ENCODE measurements around the gene JPH3. TPM values are rescaled to one million over a fixed set of nuclear protein-coding genes. Genes with fewer than 3 reads are reported as not detected.

JPH3 gene
- polyA plus RNA-seq, 6 donors from 2014 or later, result not detected

DNA sequence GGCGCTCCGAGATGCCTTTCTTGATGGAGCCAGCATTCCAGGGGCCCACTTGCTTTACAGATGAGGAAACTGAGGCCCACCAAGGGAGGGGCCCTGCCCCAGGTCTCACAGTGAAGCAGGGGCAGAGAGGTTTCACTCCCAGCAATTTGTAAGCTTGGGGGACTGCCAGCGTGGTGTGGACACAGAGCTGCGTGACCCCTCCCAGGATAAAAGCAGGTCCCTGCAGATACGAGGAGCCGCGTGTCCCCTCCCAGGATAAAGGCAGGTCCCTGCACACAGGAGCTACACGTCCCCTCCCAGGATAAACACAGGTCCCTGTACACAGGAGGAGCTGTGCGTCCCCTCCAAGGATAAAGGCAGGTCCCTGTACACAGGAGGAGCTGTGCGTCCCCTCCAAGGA is 11.7 kb downstream of the JPH3 start:
- ATAC-seq (ENCODE audit: low read depth in 2 of 2) (no peak), DNase-seq (no peak)
- no peaks in the 10 kb centered on the region for H3K4me1 Mint-ChIP-seq
- H3K27ac Mint-ChIP-seq, result no peak overlapping the region
- no peaks in the 10 kb centered on the region for H3K36me3 Mint-ChIP-seq
- no peak overlapping the region for H3K4me3 Mint-ChIP-seq
- H3K9me3 Mint-ChIP-seq, result peaks cover 0 to 2% (median 0%) of the 10 kb centered on the region in 7 donors
- peaks cover 10 to 37% (median 33%) of the 10 kb centered on the region in 3 donors for H3K27me3 Mint-ChIP-seq

- Mint-ChIP-seq H3K27ac (no peak overlapping the region), H3K36me3 (no peaks in the 10 kb centered on the region), H3K27me3 (peaks cover 8 to 48% (median 47%) of the 10 kb centered on the region in 3 donors), H3K9me3 (no peaks in the 10 kb centered on the region), H3K4me3 (peak overlapping the region in 1 of 8 donors; percentile 59), H3K4me1 (no peaks in the 10 kb centered on the region)
- ATAC-seq (ENCODE audit: low read depth in 2 of 2) (no peak), DNase-seq (no peak)
Measured at GRCh38 chr16:87615621-87616041, 13.3 kb downstream of the JPH3 start.

DNA sequence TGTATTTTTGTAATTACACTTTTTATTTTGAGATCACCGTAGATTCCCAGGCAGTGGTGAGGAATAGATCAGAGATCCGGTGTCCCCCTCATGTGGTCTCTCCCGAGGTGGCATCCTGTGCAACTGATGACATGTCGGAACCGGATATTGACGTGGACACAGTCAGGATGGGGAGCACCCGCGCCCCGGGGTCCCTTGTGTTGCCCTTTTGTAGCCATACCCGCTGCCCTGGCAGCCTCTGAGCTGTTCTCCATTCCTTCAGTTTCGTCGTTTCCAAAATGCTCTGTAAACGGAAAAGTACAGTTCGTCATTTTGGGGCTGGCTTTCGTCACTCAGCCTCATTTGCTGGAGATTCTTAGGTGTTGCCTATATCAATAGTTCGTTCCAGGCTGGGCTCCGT is 14.2 kb downstream of the JPH3 start:
- no peaks in the 10 kb centered on the region for H3K4me1 Mint-ChIP-seq
- H3K9me3 Mint-ChIP-seq, result no peaks in the 10 kb centered on the region
- ATAC-seq (ENCODE audit: low read depth in 2 of 2) (no peak), DNase-seq (no peak)
- H3K27ac Mint-ChIP-seq, result no peak overlapping the region
- H3K36me3 Mint-ChIP-seq, result no peaks in the 10 kb centered on the region
- H3K4me3 Mint-ChIP-seq, result no peak overlapping the region
- peaks cover 4 to 45% (median 41%) of the 10 kb centered on the region in 3 donors for H3K27me3 Mint-ChIP-seq

- Mint-ChIP-seq H3K4me1 (no peaks in the 10 kb centered on the region), H3K4me3 (no peak overlapping the region), H3K27ac (peak overlapping the region in 1 of 6 donors; percentile 11), H3K27me3 (peaks cover 4 to 52% (median 48%) of the 10 kb centered on the region in 3 donors), H3K36me3 (no peaks in the 10 kb centered on the region), H3K9me3 (no peaks in the 10 kb centered on the region)
- DNase-seq (no peak), ATAC-seq (ENCODE audit: low read depth in 2 of 2) (no peak)
Measured at GRCh38 chr16:87618216-87618615, 15.9 kb downstream of the JPH3 start.

DNA sequence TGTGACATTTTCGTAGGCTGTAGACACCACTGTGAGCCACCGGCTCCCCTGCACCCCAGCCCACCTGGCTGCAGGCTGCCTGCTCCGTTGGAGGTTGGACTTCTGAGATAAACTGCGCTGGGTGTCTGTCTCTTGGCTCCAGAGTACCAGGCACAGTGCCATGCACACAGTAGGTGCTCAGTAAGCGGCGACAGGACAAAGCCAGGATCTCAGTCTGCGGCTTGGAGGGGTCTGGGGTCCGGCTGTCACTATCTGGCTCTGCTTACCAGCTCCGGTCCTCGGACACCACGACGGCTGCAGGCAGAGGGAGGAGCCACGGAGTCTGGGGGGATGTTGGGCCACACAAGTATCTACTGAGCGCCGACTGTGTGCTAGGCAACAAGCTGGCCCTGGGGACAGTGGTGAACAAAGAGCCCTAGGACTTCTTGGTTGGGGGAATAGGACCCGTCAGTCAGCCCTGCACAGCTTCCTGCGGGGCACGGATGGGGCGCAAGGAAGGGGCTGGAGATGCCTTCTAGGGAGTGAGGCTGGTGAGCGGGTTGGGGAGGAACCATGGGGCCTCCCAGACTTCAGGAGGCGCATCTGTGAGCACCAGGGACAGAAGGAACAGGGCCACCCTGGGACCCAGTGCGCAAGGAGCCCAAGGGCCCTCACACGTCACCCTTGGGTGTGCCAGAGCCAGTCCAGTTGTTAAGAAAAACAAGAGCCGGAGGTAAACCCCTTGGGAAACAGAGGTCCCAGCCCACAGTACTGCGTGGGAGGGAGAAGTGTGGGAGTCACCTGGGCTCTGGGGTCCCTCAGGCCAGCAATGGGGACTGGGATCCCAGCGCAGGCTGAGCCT is 17.3 kb downstream of the JPH3 start:
- Mint-ChIP-seq H3K27me3 (peaks cover 4 to 61% (median 48%) of the 10 kb centered on the region in 3 donors), H3K4me1 (no peaks in the 10 kb centered on the region), H3K36me3 (no peaks in the 10 kb centered on the region), H3K9me3 (peaks cover 0 to 2% (median 0%) of the 10 kb centered on the region in 7 donors), H3K4me3 (no peak overlapping the region), H3K27ac (no peak overlapping the region)
- DNase-seq (no peak), ATAC-seq (ENCODE audit: low read depth in 2 of 2) (no peak)

DNA sequence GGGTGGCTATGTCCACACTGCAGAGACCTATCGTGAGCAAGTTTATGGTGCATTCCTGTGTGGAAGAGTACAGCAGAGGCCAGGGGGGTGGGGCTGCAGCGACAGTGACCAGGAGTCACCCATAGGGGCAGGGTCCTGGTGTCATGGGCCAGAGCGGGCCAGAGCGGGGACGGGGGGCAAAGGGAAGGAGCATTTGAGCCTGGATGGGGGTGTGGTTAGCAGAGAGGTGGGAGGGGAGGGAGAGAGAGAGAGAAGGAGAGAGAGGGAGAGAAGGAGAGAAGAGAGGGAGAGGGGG is 17.8 kb downstream of the JPH3 start:
- H3K27ac Mint-ChIP-seq, result no peak overlapping the region
- DNase-seq (no peak), ATAC-seq (ENCODE audit: low read depth in 2 of 2) (no peak)
- H3K36me3 Mint-ChIP-seq, result no peaks in the 10 kb centered on the region
- H3K27me3 Mint-ChIP-seq, result peaks cover 4 to 61% (median 48%) of the 10 kb centered on the region in 3 donors
- H3K4me1 Mint-ChIP-seq, result no peaks in the 10 kb centered on the region
- peaks cover 0 to 2% (median 0%) of the 10 kb centered on the region in 7 donors for H3K9me3 Mint-ChIP-seq
- H3K4me3 Mint-ChIP-seq, result no peak overlapping the region

DNA sequence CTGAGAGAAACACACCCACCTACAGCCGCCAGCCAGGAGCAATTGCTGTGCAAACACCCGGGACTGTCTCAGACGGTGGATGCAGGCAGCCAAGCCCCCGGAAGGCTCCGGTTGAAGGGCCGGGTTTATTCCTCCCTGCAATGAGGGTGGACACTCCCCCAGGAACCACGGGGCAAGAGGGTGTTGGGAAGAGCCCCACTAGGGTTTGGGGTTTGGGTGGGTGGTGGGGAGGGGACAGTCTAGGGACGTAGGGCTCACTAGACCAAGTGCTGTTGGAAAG is 19.2 kb downstream of the JPH3 start:
- Mint-ChIP-seq H3K4me1 (no peaks in the 10 kb centered on the region), H3K4me3 (no peak overlapping the region), H3K27ac (no peak overlapping the region), H3K9me3 (peaks cover 0 to 2% (median 0%) of the 10 kb centered on the region in 7 donors), H3K27me3 (peaks cover 3 to 54% (median 41%) of the 10 kb centered on the region in 3 donors), H3K36me3 (no peaks in the 10 kb centered on the region)
- ATAC-seq (ENCODE audit: low read depth in 2 of 2), result no peak
- no peak for DNase-seq

DNA sequence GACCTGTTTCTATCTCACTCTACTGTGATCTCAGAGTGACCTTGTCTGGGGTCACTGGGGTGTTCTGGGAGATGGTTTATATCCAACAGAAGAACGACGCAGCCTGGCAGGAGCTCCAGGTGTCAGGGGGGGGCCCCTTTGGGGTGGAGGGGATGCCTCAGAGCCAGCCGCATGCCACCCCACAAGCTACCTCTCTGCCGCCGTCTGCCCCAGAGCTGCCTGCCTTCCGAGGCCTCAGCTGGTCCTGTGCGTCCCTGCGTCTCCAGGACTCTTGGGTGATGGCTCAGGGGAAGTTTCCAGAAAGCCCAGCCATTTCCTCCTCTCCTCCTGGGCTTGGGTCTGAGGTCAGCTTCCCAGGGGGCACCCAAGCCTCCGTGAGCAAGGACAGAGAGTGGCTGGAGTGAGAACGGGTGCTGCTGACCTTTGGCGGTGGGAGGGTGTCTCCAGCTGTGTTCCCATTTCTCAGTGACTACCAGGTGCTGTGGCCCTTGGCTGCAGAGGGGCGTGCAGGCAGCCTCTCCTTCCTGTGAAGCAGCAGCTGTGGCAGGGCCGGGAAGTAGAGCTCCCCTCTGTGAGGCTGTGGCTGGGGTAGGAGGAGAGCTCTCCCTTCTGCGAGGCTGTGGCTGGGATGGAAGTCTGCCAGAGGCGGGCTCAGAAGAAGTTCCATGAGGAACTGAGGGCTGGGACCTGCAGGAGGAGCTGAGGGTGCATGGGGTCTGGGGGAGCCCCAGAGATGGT is 19.8 kb downstream of the JPH3 start:
- H3K27me3 Mint-ChIP-seq, result peaks cover 0 to 53% (median 38%) of the 10 kb centered on the region in 3 donors
- no peaks in the 10 kb centered on the region for H3K36me3 Mint-ChIP-seq
- H3K4me3 Mint-ChIP-seq, result no peak overlapping the region
- H3K4me1 Mint-ChIP-seq, result no peaks in the 10 kb centered on the region
- peaks cover 0 to 2% (median 0%) of the 10 kb centered on the region in 7 donors for H3K9me3 Mint-ChIP-seq
- DNase-seq, result no peak
- H3K27ac Mint-ChIP-seq, result no peak overlapping the region
- ATAC-seq (ENCODE audit: low read depth in 2 of 2), result no peak

GRCh38 chr16:87622756-87623319 is 20.5 kb downstream of the JPH3 start:
- no peaks in the 10 kb centered on the region for H3K36me3 Mint-ChIP-seq
- ATAC-seq (ENCODE audit: low read depth in 2 of 2), result no peak
- H3K9me3 Mint-ChIP-seq, result peaks cover 0 to 2% (median 0%) of the 10 kb centered on the region in 7 donors
- H3K4me3 Mint-ChIP-seq, result no peak overlapping the region
- H3K27ac Mint-ChIP-seq, result no peak overlapping the region
- H3K27me3 Mint-ChIP-seq, result peaks cover 0 to 46% (median 32%) of the 10 kb centered on the region in 3 donors
- H3K4me1 Mint-ChIP-seq, result no peaks in the 10 kb centered on the region
- no peak for DNase-seq

- Mint-ChIP-seq H3K27ac (no peak overlapping the region), H3K9me3 (peaks cover 0 to 4% (median 0%) of the 10 kb centered on the region in 7 donors), H3K4me3 (no peak overlapping the region), H3K4me1 (peaks cover 0 to 3% (median 0%) of the 10 kb centered on the region in 3 donors), H3K36me3 (no peaks in the 10 kb centered on the region), H3K27me3 (peaks cover 0 to 38% (median 29%) of the 10 kb centered on the region in 3 donors)
- ATAC-seq (ENCODE audit: low read depth in 2 of 2) (no peak), DNase-seq (no peak)
Measured at GRCh38 chr16:87625241-87625797, 23.0 kb downstream of the JPH3 start.

DNA sequence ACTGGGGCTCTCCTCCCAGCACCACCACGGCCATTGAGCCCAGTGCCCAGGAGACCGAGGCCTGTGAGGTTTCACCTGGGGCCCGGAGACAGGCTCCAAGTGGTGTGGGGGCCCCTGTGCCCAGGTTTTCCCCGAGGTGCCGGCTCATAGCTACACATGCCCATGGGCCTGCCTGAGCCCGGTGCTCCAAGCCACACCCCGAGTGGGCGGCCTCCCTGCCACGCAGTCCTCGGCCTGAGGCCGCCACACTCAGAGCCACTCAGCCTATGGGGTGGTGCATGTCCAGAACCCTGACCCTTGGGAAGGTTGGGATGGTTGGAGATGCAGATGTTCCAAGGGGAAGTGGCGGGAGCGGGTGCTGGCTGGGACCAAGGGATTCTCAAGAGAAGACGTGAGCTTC is 24.1 kb downstream of the JPH3 start:
- H3K4me3 Mint-ChIP-seq, result no peak overlapping the region
- H3K36me3 Mint-ChIP-seq, result peaks cover 0 to 10% of the 10 kb centered on the region in 2 donors
- H3K27me3 Mint-ChIP-seq, result peaks cover 11 to 38% (median 36%) of the 10 kb centered on the region in 3 donors
- no peak overlapping the region for H3K27ac Mint-ChIP-seq
- ATAC-seq (ENCODE audit: low read depth in 2 of 2) (no peak), DNase-seq (no peak)
- peaks cover 0 to 15% (median 5%) of the 10 kb centered on the region in 7 donors for H3K9me3 Mint-ChIP-seq
- H3K4me1 Mint-ChIP-seq, result peaks cover 0 to 3% (median 0%) of the 10 kb centered on the region in 3 donors

- peaks cover 0 to 15% of the 10 kb centered on the region in 2 donors for H3K36me3 Mint-ChIP-seq
- no peak overlapping the region for H3K27ac Mint-ChIP-seq
- H3K4me3 Mint-ChIP-seq, result no peak overlapping the region
- peaks cover 0 to 20% (median 6%) of the 10 kb centered on the region in 7 donors for H3K9me3 Mint-ChIP-seq
- H3K4me1 Mint-ChIP-seq, result peaks cover 0 to 3% (median 0%) of the 10 kb centered on the region in 3 donors
- no peak for ATAC-seq (ENCODE audit: low read depth in 2 of 2)
- DNase-seq, result no peak
- peaks cover 15 to 42% (median 40%) of the 10 kb centered on the region in 3 donors for H3K27me3 Mint-ChIP-seq
Measured at GRCh38 chr16:87626905-87627304, 24.6 kb downstream of the JPH3 start.

DNA sequence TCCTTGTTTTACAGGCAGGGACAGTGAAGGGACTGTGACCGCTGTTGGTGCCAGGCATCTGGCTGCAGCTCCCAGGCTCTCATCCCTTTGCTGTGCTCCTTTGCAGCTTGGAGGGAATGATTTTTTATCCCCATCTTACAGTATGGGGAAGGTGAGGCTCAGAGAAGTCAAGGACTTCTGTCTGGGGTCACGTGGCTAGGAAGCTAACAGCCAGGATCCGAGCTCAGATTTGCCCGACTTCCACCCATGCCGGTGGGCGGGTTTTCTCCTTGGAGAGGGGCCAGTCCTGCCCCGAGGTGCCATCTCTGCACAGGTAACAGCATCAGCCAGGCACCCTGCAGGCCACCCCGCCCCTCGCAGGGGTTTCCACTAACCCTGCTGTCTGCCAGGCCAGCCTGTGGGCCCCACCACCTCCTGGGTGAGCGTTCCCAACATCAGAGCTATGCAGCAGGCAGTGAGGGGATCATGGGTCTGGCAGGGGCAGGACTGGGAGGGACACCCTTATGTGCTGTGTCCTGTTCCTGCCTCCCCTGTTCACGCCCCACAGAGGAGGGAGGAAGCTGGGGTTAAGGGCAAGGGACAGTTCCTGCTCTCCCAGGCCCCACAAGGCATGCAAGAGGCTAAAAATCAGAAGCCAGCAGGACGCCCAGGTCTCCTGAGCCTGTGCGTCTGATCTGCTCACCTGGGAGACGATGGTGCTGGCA is 25.4 kb downstream of the JPH3 start:
- ATAC-seq (ENCODE audit: low read depth in 2 of 2) (no peak), DNase-seq (no peak)
- H3K27ac Mint-ChIP-seq, result no peak overlapping the region
- H3K4me3 Mint-ChIP-seq, result peak overlapping the region in 1 of 8 donors; percentile 29
- peaks cover 0 to 21% (median 6%) of the 10 kb centered on the region in 7 donors for H3K9me3 Mint-ChIP-seq
- peaks cover 0 to 18% of the 10 kb centered on the region in 2 donors for H3K36me3 Mint-ChIP-seq
- peaks cover 15 to 43% (median 38%) of the 10 kb centered on the region in 3 donors for H3K27me3 Mint-ChIP-seq
- peaks cover 0 to 3% (median 0%) of the 10 kb centered on the region in 3 donors for H3K4me1 Mint-ChIP-seq

All from naive B cell (primary cell).